Smooth muscle cell of the brain vasculature (primary cell): Measurements from ENCODE around the gene HSPA1A.

ENCODE experiments used
- DNase-seq: peaks from one replicate; pipeline ENCODE4 v3.0.0-alpha.2; 2012; ENCODE audit warnings: low read depth, low spot score

The HSPA1A gene

GRCh38 chr6:31815025-31815838 lies at the start of gene HSPA1A, which contains the start of gene HSPA1L:
HSPA1A (plus strand) TSS chr6:31815543; CDS start chr6:31815757, 214 bp downstream.
HSPA1L (minus strand) TSS chr6:31815283; CDS start chr6:31811972, 3,311 bp downstream.
- DNase-seq: no peak

DNA sequence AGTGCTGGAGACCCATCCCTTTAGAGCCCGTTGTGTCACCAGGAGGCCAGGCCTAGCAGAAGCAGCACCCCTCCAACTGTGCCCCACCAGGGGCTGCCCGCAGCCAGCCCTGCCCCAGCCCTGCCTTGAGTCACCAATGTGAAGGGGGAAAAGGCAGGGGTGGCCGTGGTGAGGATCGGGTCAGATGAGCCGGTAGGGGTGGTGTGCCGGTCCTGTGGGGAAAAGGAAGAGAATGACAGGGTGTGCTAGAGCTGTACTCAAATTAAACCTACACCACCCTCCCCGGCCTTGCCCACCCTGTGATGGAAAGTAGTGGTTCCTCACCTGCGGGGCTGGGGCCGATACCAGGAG lies 49.8 kb upstream of the HSPA1A start:
- DNase-seq: no peak

- no peak for DNase-seq
Measured at GRCh38 chr6:31765910-31766794, 49.2 kb upstream of the HSPA1A start.

- DNase-seq: no peak
Measured at GRCh38 chr6:31767096-31767645, 48.2 kb upstream of the HSPA1A start.

DNA sequence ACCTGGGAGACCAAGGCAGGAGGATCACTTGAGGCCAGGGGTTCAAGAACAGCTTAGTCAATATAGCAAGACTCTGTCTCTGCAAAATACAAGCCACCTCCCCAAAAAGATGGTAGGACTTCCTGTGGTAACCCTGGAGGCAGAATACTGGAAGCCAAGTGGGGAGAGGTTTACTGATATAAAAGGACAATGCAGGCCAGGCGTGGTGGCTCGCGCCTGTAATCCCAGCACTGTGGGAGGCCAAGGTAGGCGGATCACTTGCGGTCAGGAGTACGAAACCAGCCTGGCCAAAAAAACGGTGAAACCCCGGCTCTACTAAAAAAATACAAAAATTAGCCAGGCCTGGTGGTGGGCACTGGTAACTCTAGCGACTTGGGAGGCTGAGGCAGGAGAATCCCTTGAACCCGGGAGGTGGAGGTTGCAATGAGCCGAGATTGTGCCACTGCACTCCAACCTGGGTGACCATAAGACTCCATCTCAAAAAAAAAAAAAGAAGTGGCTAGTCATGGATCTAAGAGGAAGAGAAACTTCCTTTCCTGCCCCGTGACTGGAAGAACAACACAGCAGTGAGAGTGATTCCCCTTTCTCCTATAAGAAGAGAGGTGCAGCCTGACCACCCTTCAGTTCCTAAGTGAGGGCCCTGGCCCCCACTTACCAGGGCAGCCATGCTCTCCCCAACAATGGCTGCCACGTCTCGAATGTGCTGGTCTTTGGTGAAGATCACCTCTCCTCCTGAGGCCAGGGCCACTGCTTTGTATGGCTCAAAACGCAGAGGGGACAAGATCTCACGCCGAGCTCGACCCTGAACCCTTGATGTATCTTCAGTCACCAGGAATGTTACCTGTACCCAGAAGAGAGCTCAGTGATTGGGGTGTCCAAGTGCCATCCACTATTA lies 46.7 kb upstream of the HSPA1A start:
- no peak for DNase-seq

GRCh38 chr6:31769684-31770371 lies 45.5 kb upstream of the HSPA1A start:
- DNase-seq: no peak

DNA sequence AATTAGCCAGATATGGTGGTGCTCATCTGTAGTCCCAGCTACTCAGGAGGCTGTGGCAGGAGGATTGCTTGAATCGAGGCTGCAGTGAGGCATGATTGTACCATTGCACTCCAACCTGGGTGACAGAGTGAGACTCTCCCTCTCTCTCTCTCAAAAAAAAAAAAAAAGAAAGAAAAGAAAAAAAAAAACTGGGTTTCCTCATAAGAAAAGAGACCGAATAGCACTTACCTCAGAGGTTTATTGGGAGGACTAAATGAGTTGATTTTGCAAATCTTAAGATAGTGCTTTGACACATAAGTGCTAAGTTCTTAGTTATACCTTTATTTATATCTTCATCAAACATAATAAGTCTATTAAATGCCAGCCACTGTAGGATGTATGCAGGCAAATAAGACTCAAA lies 44.5 kb upstream of the HSPA1A start:
- no peak for DNase-seq

DNA sequence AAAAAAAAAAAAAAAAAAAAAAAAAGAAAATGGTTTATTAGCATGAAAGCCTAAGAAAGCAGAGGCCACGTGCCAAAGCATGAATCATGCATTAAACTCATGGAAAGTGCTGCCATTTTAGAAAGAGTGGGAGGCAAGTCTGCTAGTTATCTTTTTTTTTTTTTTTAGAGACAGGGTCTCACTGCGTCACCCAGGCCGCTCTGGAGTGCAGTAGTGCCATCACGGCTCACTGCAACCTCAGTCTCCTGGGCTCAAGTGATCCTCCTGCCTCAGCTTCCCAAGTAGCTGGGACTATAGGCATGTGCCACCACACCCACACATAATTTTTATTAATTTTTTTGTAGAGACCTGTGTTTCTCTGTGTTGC lies 43.4 kb upstream of the HSPA1A start:
- no peak for DNase-seq

GRCh38 chr6:31775184-31775583 lies 40.2 kb upstream of the HSPA1A start:
- DNase-seq: no peak

GRCh38 chr6:31775633-31776484 lies 39.5 kb upstream of the HSPA1A start:
- no peak for DNase-seq

DNA sequence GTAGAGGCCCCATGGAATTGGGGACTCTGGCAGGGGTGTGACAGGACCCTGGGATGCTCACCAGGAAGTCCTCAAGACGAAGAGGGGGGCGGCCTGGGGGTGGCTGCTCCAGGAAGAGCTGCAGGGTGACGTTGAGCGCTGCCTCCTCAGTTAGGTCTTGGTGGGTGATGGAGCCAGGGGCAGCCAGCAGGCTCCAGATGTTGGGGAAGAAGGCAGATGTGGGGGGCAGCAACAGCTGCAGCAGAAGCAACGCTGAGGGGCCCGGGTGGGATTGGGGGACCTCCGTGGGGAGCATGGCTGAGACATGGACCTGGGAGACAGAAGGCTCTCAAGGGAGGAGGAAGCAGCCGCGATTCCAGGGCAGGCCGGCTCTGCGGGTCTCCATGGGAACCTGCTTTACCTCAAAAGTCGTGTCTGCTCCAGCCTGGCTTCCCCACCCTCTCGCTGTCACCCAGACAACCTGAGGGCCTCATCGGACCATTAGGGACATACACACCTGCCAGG lies 38.8 kb upstream of the HSPA1A start:
- no peak for DNase-seq

- no peak for DNase-seq
Measured at GRCh38 chr6:31776989-31777666, 38.2 kb upstream of the HSPA1A start, which contains the start of gene VWA7. VWA7 (minus strand) TSS chr6:31777328; CDS start chr6:31776779, 549 bp downstream.

DNA sequence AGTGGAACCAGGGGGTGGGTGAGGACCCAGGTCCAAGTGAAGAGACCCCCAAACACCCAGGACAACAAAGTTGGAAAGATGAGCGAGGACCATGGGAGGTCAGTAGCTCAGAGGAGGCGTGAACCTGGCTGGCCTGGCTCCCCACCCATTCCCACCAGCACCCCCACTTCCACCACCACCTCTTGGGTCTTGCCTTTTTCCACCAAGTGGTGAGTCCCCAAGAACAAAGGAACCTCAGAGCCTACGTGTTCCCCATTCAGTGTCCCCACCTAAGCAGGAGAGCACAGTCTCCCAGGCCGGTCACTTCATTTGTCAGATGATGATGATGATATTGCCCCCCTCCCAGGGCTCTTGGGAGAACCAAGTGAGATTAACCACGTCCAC lies 37.7 kb upstream of the HSPA1A start:
- DNase-seq: no peak

DNA sequence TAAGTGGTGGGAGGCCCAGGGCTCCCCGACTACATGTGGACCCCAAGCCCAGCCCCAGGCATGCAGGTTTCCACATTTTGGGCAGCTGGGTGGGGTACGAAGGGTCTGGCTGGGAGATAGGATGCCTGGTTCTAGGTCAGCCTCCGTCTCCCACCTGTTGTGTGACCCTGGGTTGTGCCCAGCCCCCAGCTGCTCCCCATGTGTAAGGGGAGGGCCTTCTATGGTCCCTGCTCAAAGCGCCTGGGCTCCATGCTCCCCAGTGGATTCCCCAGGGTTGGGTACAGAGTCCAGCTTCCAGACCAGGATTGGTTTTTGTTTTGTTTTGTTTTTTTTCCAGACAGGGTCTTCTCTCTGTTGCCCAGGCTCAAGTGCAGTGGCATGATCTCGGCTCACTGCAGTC lies 37.1 kb upstream of the HSPA1A start:
- DNase-seq: no peak

GRCh38 chr6:31778999-31779885 lies 36.1 kb upstream of the HSPA1A start:
- DNase-seq: no peak

DNA sequence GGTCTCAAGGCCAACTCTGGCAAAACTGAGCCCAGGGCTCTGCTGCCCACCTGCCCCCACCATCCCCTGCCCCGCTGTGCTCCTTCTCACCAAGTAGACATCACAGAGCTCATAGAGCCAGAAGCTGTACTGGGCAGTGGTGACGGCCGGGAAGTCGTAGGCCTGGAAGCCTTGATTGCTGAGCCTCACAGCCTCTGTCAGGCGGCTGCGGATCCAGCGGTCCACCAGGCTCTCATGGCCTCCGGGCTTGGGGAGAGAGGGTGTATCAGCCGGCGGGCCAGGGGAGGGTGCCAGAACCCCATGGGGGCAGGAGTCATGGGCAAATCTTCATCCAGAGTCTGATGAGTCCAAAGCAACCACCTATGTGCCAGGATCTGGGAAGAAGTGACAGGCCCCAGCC lies 35.4 kb upstream of the HSPA1A start:
- DNase-seq: no peak

DNA sequence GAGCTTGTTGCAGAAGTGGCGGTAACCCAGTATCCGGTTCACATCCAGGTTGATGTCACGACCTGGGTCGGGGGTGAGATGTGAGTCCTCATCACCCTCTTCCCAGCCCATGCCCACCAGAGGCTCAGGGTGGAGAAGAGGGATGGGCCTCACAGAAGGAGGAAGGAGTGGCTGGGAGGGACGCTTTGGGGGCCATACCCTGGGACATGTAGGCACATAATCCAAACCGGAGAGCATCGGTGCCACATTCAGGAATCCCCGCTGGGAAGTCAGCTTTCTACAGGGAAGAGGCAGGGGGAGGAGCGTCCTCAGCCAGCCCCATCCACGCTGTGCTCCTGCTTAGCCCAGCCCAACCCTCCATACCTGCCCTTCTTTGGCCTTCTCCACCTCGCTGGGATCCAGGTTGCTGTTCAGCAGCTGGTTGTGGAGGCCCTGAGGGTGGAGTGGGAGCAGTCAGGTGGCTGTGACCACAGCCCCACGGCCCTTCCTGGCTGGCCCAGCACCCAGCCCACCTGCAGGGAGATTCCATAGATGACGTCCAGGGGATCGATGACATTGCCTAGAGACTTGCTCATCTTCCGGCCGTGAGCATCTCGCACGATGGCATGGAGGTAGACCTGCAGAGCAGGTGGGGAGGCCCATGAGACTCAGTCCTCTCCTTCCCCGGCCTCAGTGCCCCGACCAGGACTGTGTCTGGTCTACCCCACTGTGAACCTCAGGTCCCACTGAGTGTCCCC lies 34.7 kb upstream of the HSPA1A start:
- DNase-seq: no peak
